GM12878 (cell line): ENCODE measurements around the gene ARHGEF6. TPM values are rescaled to one million over a fixed set of nuclear protein-coding genes. Genes with fewer than 3 reads are reported as not detected.

Experiments
- ATAC-seq: fragments of 200-7000 bp; cut with Tn5 transposase; 3 replicates; pipeline ENCODE4 v1.9.1; 2020; ENCODE audit warnings: mild to moderate bottlenecking, moderate library complexity
- BruUV-seq: library from RNA; stranded (reverse); fragments of 400-500 nt; replicated peaks from 2 replicates; lab custom pipeline; 2021; lab: Mats Ljungman, UMichigan
- CTCF ChIA-PET: fragments of 300-600 bp; sonication (Branson Sonifier 250); formaldehyde crosslinking; extraction: SDS; loops from one replicate; lab custom pipeline; 2021; ENCODE audit warnings: inconsistent platforms; lab: Yijun Ruan, JAX
- POLR2A ChIA-PET: fragments of 350-600 bp; formaldehyde crosslinking; extraction: SDS; loops from one replicate; lab custom pipeline; 2021; ENCODE audit warnings: inconsistent platforms; lab: Charles Lee
- RAD21 ChIA-PET: fragments of 300-600 bp; sonication (Branson Sonifier 250); formaldehyde crosslinking; loops from one replicate; lab custom pipeline; 2023; ENCODE audit warnings: antibody characterized with exemption; ENCODE audit not compliant: unreplicated experiment; lab: Charles Lee
- SMC1A ChIA-PET: fragments of 300-600 bp; sonication (Branson Sonifier 250); formaldehyde crosslinking; loops from one replicate; lab custom pipeline; 2023; ENCODE audit not compliant: unreplicated experiment, uncharacterized antibody; lab: Charles Lee
- DNase-seq: peaks from one replicate; pipeline ENCODE4 v3.0.0-alpha.2; 2011; ENCODE audit warnings: low read depth, low spot score
- FAIRE-seq: peaks from 3 replicates; lab custom pipeline; 2011; peaks lifted over from hg19 to GRCh38; lab: Jason Lieb, UNC
- H2AFZ ChIP-seq: 2 replicates; pipeline ENCODE4 v1.6.0; 2011; ENCODE audit warnings: low read depth, low read length, control low read depth; ENCODE audit not compliant: control insufficient read depth
- H3K27ac ChIP-seq: 2 replicates; pipeline ENCODE4 v1.5.1; 2011; ENCODE audit warnings: control low read depth; ENCODE audit not compliant: control insufficient read depth, insufficient read depth
- H3K27me3 ChIP-seq, 2 experiments: replicated peaks in 1 of 2; 2 replicates each; pipeline versions ENCODE4 v1.6.0 to v1.6.1; 2011; ENCODE audit warnings: low read length in 1 of 2; ENCODE audit not compliant: control insufficient read depth in 2 of 2, insufficient read depth in 2 of 2
- H3K36me3 ChIP-seq, 2 experiments: 2 replicates each; pipeline ENCODE4 v1.5.1; 2011; ENCODE audit warnings: low read length in 1 of 2; ENCODE audit not compliant: control insufficient read depth in 2 of 2, insufficient read depth in 2 of 2
- H3K4me1 ChIP-seq: 2 replicates; pipeline ENCODE4 v1.6.1; 2011; ENCODE audit warnings: mild to moderate bottlenecking, low read length, moderate library complexity, mixed read lengths; ENCODE audit not compliant: control insufficient read depth, insufficient read depth
- H3K4me2 ChIP-seq: 2 replicates; pipeline ENCODE4 v1.6.0; 2011; ENCODE audit warnings: control low read depth; ENCODE audit not compliant: control insufficient read depth, insufficient read depth
- H3K4me3 ChIP-seq: fragments of 200-600 bp; sonication (generic); 2 replicates; pipeline ENCODE4 v1.5.1; 2016
- H3K79me2 ChIP-seq: 2 replicates; pipeline ENCODE4 v1.6.0; 2011; ENCODE audit warnings: low read length; ENCODE audit not compliant: control insufficient read depth, insufficient read depth
- H3K9ac ChIP-seq: 2 replicates; pipeline ENCODE4 v1.8.0; 2011; ENCODE audit warnings: low read length, control low read depth, mixed read lengths; ENCODE audit not compliant: control insufficient read depth, insufficient read depth
- H3K9me3 ChIP-seq: replicated peaks from 3 replicates; pipeline ENCODE4 v1.5.1; 2011; ENCODE audit warnings: mild to moderate bottlenecking, low read length; ENCODE audit not compliant: control insufficient read depth, insufficient read depth
- H4K20me1 ChIP-seq: 2 replicates; pipeline ENCODE4 v1.6.0; 2011; ENCODE audit not compliant: control insufficient read depth, insufficient read depth
- BACH1 ChIP-seq: fragments of 450-650 bp; IDR thresholded peaks from 2 replicates; pipeline ENCODE4 v1.6.1; 2017; ENCODE audit warnings: mild to moderate bottlenecking, borderline replicate concordance
- DPF2 ChIP-seq: fragments of 450-650 bp; IDR thresholded peaks from 2 replicates; pipeline ENCODE4 v1.6.1; 2017; ENCODE audit warnings: mild to moderate bottlenecking
- ESRRA ChIP-seq: IDR thresholded peaks from 2 replicates; pipeline ENCODE4 v1.6.1; 2012; ENCODE audit warnings: mild to moderate bottlenecking, low read length, improper control_type of control experiment
- FOXK2 ChIP-seq: fragments of 450-650 bp; IDR thresholded peaks from 2 replicates; pipeline ENCODE4 v1.6.1; 2017; ENCODE audit warnings: mild to moderate bottlenecking, moderate library complexity
- IKZF1 ChIP-seq: fragments of 450-650 bp; conservative IDR thresholded peaks from 2 replicates; pipeline ENCODE4 v1.6.1; 2017; ENCODE audit warnings: antibody characterized with exemption, mild to moderate bottlenecking
- IRF4 ChIP-seq: IDR thresholded peaks from 2 replicates; pipeline ENCODE4 v1.6.1; 2011; ENCODE audit warnings: low read depth, low read length
- JUNB ChIP-seq: IDR thresholded peaks from 2 replicates; pipeline ENCODE4 v1.6.1; 2016; ENCODE audit warnings: antibody characterized with exemption, mild to moderate bottlenecking
- KDM1A ChIP-seq: fragments of 200-600 bp; sonication (generic); IDR thresholded peaks from 2 replicates; pipeline ENCODE4 v1.6.1; 2016; ENCODE audit warnings: borderline replicate concordance
- MXI1 ChIP-seq: fragments of 150-350 bp; IDR thresholded peaks from 2 replicates; pipeline ENCODE4 v1.6.1; 2011; ENCODE audit warnings: low read depth, mild to moderate bottlenecking, inconsistent platforms, low read length, improper control_type of control experiment
- NFYB ChIP-seq: IDR thresholded peaks from 2 replicates; pipeline ENCODE4 v1.6.1; 2011; ENCODE audit warnings: low read depth, mild to moderate bottlenecking, low read length, improper control_type of control experiment, moderate library complexity; ENCODE audit not compliant: insufficient read depth
- NR2C2 ChIP-seq: IDR thresholded peaks from 2 replicates; pipeline ENCODE4 v1.6.1; 2011; ENCODE audit warnings: borderline replicate concordance, low read depth; ENCODE audit not compliant: control insufficient read depth, insufficient read length
- NRF1 ChIP-seq: conservative IDR thresholded peaks from 2 replicates; pipeline ENCODE4 v1.6.1; 2011; ENCODE audit warnings: mild to moderate bottlenecking, low read depth, low read length, improper control_type of control experiment
- POLR2A ChIP-seq: IDR thresholded peaks from 2 replicates; pipeline ENCODE4 v1.6.1; 2011; ENCODE audit warnings: low read depth, mild to moderate bottlenecking, low read length
- RUNX3 ChIP-seq: IDR thresholded peaks from 2 replicates; pipeline ENCODE4 v1.6.1; 2012; ENCODE audit warnings: low read length, inconsistent platforms
- SMAD5 ChIP-seq: IDR thresholded peaks from 2 replicates; pipeline ENCODE4 v1.6.1; 2016; ENCODE audit warnings: antibody characterized with exemption, low read depth
- SMC3 ChIP-seq: IDR thresholded peaks from 2 replicates; pipeline ENCODE4 v1.6.1; 2011; ENCODE audit warnings: low read length, improper control_type of control experiment, borderline replicate concordance
- SREBF2 ChIP-seq: IDR thresholded peaks from 2 replicates; pipeline ENCODE4 v1.6.1; 2012; ENCODE audit warnings: mild to moderate bottlenecking, low read length
- SUPT20H ChIP-seq: IDR thresholded peaks from 2 replicates; pipeline ENCODE4 v1.6.1; 2011; ENCODE audit warnings: low read depth, mild to moderate bottlenecking, low read length, moderate library complexity, borderline replicate concordance; ENCODE audit not compliant: control insufficient read depth
- USF2 ChIP-seq: IDR thresholded peaks from 2 replicates; pipeline ENCODE4 v1.6.1; 2011; ENCODE audit warnings: low read depth, low read length, improper control_type of control experiment, borderline replicate concordance
- ZNF207 ChIP-seq: fragments of 450-650 bp; IDR thresholded peaks from 2 replicates; pipeline ENCODE4 v1.6.1; 2014; ENCODE audit warnings: antibody characterized with exemption, mild to moderate bottlenecking, borderline replicate concordance
- ZNF24 ChIP-seq: fragments of 450-650 bp; IDR thresholded peaks from 2 replicates; pipeline ENCODE4 v1.6.1; 2017; ENCODE audit warnings: antibody characterized with exemption, mild to moderate bottlenecking
- ZNF274 ChIP-seq: IDR thresholded peaks from one replicate; pipeline ENCODE4 v1.8.0; 2011; ENCODE audit not compliant: insufficient read length, insufficient read depth
- ZZZ3 ChIP-seq: IDR thresholded peaks from 2 replicates; pipeline ENCODE4 v1.6.1; 2011; ENCODE audit warnings: low read depth; ENCODE audit not compliant: control insufficient read depth, insufficient read length
- WGBS: methylation state at CpG from one replicate; pipeline ENCODE4 v1.1.6; 2016; ENCODE audit warnings: low lambda C conversion rate; ENCODE audit not compliant: insufficient replicate concordance, insufficient coverage; ENCODE audit errors: missing lambda C conversion rate; 5-methylcytosine and 5-hydroxymethylcytosine counted together
- in situ Hi-C: fragments of 300-500 bp; cut with MboI; formaldehyde crosslinking; loops from 9 replicates; pipeline ENCODE4 v1.14.3; 2018; ENCODE audit warnings: mixed read lengths
- intact Hi-C: fragments of 100-400 bp; cut with micrococcal nuclease; formaldehyde crosslinking; loops from one replicate; pipeline ENCODE4 v1.14.2; 2022; ENCODE audit not compliant: unreplicated experiment
- polyA plus RNA-seq, 11 experiments: library from polyadenylated mRNA; depleted of rRNA in 4 of 11; unstranded in 6 of 11; stranded (reverse) in 5 of 11; fragments of >200 nt; fragmentation: Nextera tagmentation in 4 of 11; fragmentation: Illumina TruSeq in 1 of 11; extraction: Ambion mirVana in 4 of 11; extraction: Trizol in 1 of 11; gene quantifications; 1 replicate in 1 of 11; 2 replicates in 10 of 11; pipeline versions ENCODE4 v1.2.1 to v1.2.3, GENCODE V29; 2011 to 2016; ENCODE audit warnings: inconsistent platforms in 2 of 11, missing spikeins in 2 of 11, low read depth in 1 of 11
- total RNA-seq, 4 experiments: library from RNA; depleted of rRNA in 3 of 4; stranded (reverse); fragments of >200 nt in 3 of 4; fragmentation: Illumina TruSeq in 1 of 4; extraction: Trizol in 1 of 4; gene quantifications; 2 replicates each; pipeline versions ENCODE4 v1.2.1 to v1.2.3, GENCODE V29; 2013 to 2021
- TF ChIP-seq, protein P1 (sequence below): IDR thresholded peaks from 2 replicates; pipeline ENCODE4 v1.6.1; 2011; ENCODE audit warnings: borderline replicate concordance, low read depth, mild to moderate bottlenecking, moderate library complexity, mixed read lengths, low read length; ENCODE audit not compliant: insufficient read depth; ENCODE audit errors: extremely low read length
- TF ChIP-seq, protein P2 (sequence below): IDR thresholded peaks from 2 replicates; pipeline ENCODE4 v1.6.1; 2012; ENCODE audit warnings: low read length, inconsistent platforms

ARHGEF6 gene
- total and polyA plus RNA-seq, 10 of the 15 experiments (the other 5 are each of a cell fraction or from before 2014, with no cell fraction given): 5.4 to 29.7 (median 18.0) TPM

GRCh38 chrX:136626237-136626636 lies 154.5 kb downstream of the ARHGEF6 start:
- peak; percentile 82 for ATAC-seq
- H3K9ac ChIP-seq: no peak overlapping the region
- intact Hi-C loops (loop anchor here (5.0 kb wide), 1 partner anchor 46 kb away; no protein-coding TSS in a partner anchor), in situ Hi-C loops (no loop called here)
- ChIA-PET POLR2A (interaction anchor here (0.6 to 1.1 kb wide), 4 partner anchors 9 to 1783 kb away, joined by 3 to 5 read pairs (median 4); no protein-coding TSS in a partner anchor), RAD21 (interaction anchor here (0.7 to 1.1 kb wide), 5 partner anchors 9 to 43 kb away, joined by 3 to 8 read pairs (median 3); no protein-coding TSS in a partner anchor), SMC1A (interaction anchor here (0.6 to 3.7 kb wide), 6 partner anchors 8 to 436 kb away, joined by 3 to 24 read pairs (median 4); no protein-coding TSS in a partner anchor), CTCF (interaction anchor here (1.0 to 1.4 kb wide), 4 partner anchors 9 to 69 kb away, joined by 4 to 5 read pairs (median 4); no protein-coding TSS in a partner anchor)
- H3K79me2 ChIP-seq: no peaks in the 10 kb centered on the region
- H3K27ac ChIP-seq: no peak overlapping the region
- no peaks in the 10 kb centered on the region for H3K9me3 ChIP-seq
- H4K20me1 ChIP-seq: no peaks in the 10 kb centered on the region
- FAIRE-seq: no peak
- WGBS: 0% methylated on average over 1 of the region's 2 CpGs
- BruUV-seq: no TSS peak
- no peak overlapping the region for H2AFZ ChIP-seq
- no peaks in the 10 kb centered on the region for H3K36me3 ChIP-seq
- no peaks in the 10 kb centered on the region for H3K27me3 ChIP-seq
- H3K4me3 ChIP-seq: no peak overlapping the region
- H3K4me1 ChIP-seq: peaks cover 10% of the 10 kb centered on the region
- DNase-seq: peak; percentile 36
- H3K4me2 ChIP-seq: peak overlapping the region; percentile 55; the same call in 1 of the 2 replicates
- TF ChIP-seq ZNF24 (no peak), KDM1A (no peak), ZNF207 (no peak), NR2C2 (no peak), DPF2 (peak; percentile 31; the same call in 1 of the 2 replicates), RUNX3 (peak; percentile 84), ESRRA (no peak), ZNF274 (no peak), NFYB (no peak), USF2 (no peak), FOXK2 (no peak), ZZZ3 (no peak), SMAD5 (no peak), IKZF1 (peak; percentile 24; the same call in 1 of the 2 replicates), SREBF2 (no peak), POLR2A (no peak), NRF1 (no peak), IRF4 (peak; percentile 57; the same call in 1 of the 2 replicates), JUNB (peak; percentile 52), BACH1 (no peak), MXI1 (no peak), SUPT20H (no peak), SMC3 (no peak)
- TF ChIP-seq, protein P1, sequence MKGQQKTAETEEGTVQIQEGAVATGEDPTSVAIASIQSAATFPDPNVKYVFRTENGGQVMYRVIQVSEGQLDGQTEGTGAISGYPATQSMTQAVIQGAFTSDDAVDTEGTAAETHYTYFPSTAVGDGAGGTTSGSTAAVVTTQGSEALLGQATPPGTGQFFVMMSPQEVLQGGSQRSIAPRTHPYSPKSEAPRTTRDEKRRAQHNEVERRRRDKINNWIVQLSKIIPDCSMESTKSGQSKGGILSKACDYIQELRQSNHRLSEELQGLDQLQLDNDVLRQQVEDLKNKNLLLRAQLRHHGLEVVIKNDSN: no peak
- TF ChIP-seq, protein P2, sequence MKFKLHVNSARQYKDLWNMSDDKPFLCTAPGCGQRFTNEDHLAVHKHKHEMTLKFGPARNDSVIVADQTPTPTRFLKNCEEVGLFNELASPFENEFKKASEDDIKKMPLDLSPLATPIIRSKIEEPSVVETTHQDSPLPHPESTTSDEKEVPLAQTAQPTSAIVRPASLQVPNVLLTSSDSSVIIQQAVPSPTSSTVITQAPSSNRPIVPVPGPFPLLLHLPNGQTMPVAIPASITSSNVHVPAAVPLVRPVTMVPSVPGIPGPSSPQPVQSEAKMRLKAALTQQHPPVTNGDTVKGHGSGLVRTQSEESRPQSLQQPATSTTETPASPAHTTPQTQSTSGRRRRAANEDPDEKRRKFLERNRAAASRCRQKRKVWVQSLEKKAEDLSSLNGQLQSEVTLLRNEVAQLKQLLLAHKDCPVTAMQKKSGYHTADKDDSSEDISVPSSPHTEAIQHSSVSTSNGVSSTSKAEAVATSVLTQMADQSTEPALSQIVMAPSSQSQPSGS: 0 out of 2 replicates have a peak, but pooled peaks have one; percentile 20
